OCI-M2 (cell line): ENCODE measurements around the gene ZNF175.
"Not testable (repeated sequence)": the region's sequence is repeated elsewhere in the genome, so short reads cannot be mapped to it uniquely, and the experiment has no call there.

Experiments used
- DNase-seq: peaks from one replicate; lab custom pipeline; 2025; ENCODE audit not compliant: unreplicated experiment; lab: John Stamatoyannopoulos, UW

Gene ZNF175

GRCh38 chr19:51626675-51627074 is 55.6 kb downstream of the ZNF175 start:
- no peak for DNase-seq

- no peak for DNase-seq
These were observed 56.5 kb downstream of the ZNF175 start for GRCh38 chr19:51627491-51628138.

- DNase-seq, result no peak
These were observed 57.3 kb downstream of the ZNF175 start for GRCh38 chr19:51628153-51628939.

GRCh38 chr19:51630315-51630714 is 59.2 kb downstream of the ZNF175 start, which contains the start of gene SIGLEC5:
Gene SIGLEC5, minus strand, starts transcription at chr19:51630401. Its CDS starts 66 bp downstream, at chr19:51630335.
- DNase-seq, result not testable (repeated sequence)

- no peak for DNase-seq
These were observed 61.0 kb downstream of the ZNF175 start for GRCh38 chr19:51632126-51632525.

GRCh38 chr19:51637362-51637978 is 66.4 kb downstream of the ZNF175 start:
- no peak for DNase-seq

GRCh38 chr19:51639916-51640315 is 68.8 kb downstream of the ZNF175 start:
- DNase-seq, result no peak

- no peak for DNase-seq
These were observed 69.3 kb downstream of the ZNF175 start for GRCh38 chr19:51640386-51640785.

- DNase-seq, result no peak
These were observed 70.6 kb downstream of the ZNF175 start for GRCh38 chr19:51641648-51642047.
